Measurements from ENCODE around the gene STYX. TPM values are rescaled to one million over a fixed set of nuclear protein-coding genes. Genes with fewer than 3 reads are reported as not detected.

The STYX gene
- total and polyA plus RNA-seq, 2 donors: 7.7 to 11.8 TPM

- no peaks in the 10 kb centered on the region for H3K27me3 ChIP-seq (ENCODE audit: control insufficient read depth in 2 of 2, insufficient read depth in 1 of 2, low read length in 1 of 2)
- H3K4me1 ChIP-seq (ENCODE audit: control insufficient read depth in 2 of 2, insufficient read depth in 2 of 2, low read length in 2 of 2): no peaks in the 10 kb centered on the region
- no peaks in the 10 kb centered on the region for H3K9me3 ChIP-seq (ENCODE audit: control insufficient read depth in 2 of 2, insufficient read depth in 1 of 2, low read length in 1 of 2)
- WGBS: 46% methylated on average over 1 of the region's 1 CpG
- H3K36me3 ChIP-seq (ENCODE audit: control insufficient read depth in 2 of 2, insufficient read depth in 2 of 2, low read length in 1 of 2): no peaks in the 10 kb centered on the region
- DNase-seq (ENCODE audit: low read depth in 6 of 9, low spot score in 9 of 9): no peak
- no peak overlapping the region for H3K4me3 ChIP-seq (ENCODE audit: low read length in 2 of 2)
- no peak overlapping the region for H3K27ac ChIP-seq (ENCODE audit: low read depth in 1 of 2, low read length in 1 of 2)
Measured at GRCh38 chr14:52808101-52808500, 78.1 kb downstream of the STYX start.

- no peak for DNase-seq (ENCODE audit: low read depth in 6 of 9, low spot score in 9 of 9)
- Histone ChIP-seq H3K27me3 (ENCODE audit: control insufficient read depth in 2 of 2, insufficient read depth in 1 of 2, low read length in 1 of 2) (no peaks in the 10 kb centered on the region), H3K27ac (ENCODE audit: low read depth in 1 of 2, low read length in 1 of 2) (no peak overlapping the region), H3K4me3 (ENCODE audit: low read length in 2 of 2) (no peak overlapping the region), H3K9me3 (ENCODE audit: control insufficient read depth in 2 of 2, insufficient read depth in 1 of 2, low read length in 1 of 2) (no peaks in the 10 kb centered on the region), H3K4me1 (ENCODE audit: control insufficient read depth in 2 of 2, insufficient read depth in 2 of 2, low read length in 2 of 2) (no peaks in the 10 kb centered on the region), H3K36me3 (ENCODE audit: control insufficient read depth in 2 of 2, insufficient read depth in 2 of 2, low read length in 1 of 2) (no peaks in the 10 kb centered on the region)
- 93% methylated on average over 7 of the region's 7 CpGs for WGBS
Measured at GRCh38 chr14:52821805-52822250, 91.9 kb downstream of the STYX start.

- no peaks in the 10 kb centered on the region for H3K27me3 ChIP-seq (ENCODE audit: control insufficient read depth in 2 of 2, insufficient read depth in 1 of 2, low read length in 1 of 2)
- no peaks in the 10 kb centered on the region for H3K4me1 ChIP-seq (ENCODE audit: control insufficient read depth in 2 of 2, insufficient read depth in 2 of 2, low read length in 2 of 2)
- H3K27ac ChIP-seq (ENCODE audit: low read depth in 1 of 2, low read length in 1 of 2): no peak overlapping the region
- no peaks in the 10 kb centered on the region for H3K9me3 ChIP-seq (ENCODE audit: control insufficient read depth in 2 of 2, insufficient read depth in 1 of 2, low read length in 1 of 2)
- 76% methylated on average over 4 of the region's 4 CpGs for WGBS
- DNase-seq (ENCODE audit: low read depth in 6 of 9, low spot score in 9 of 9): no peak
- no peak overlapping the region for H3K4me3 ChIP-seq (ENCODE audit: low read length in 2 of 2)
- no peaks in the 10 kb centered on the region for H3K36me3 ChIP-seq (ENCODE audit: control insufficient read depth in 2 of 2, insufficient read depth in 2 of 2, low read length in 1 of 2)
Measured at GRCh38 chr14:52824462-52824861, 94.5 kb downstream of the STYX start.

Other genes starting within 250 kb of the STYX start
- 10.2 TPM for gene TXNDC16, start 177.7 kb upstream of the STYX start, total RNA-seq
- 4.1 TPM for gene TXNDC16, start 177.7 kb upstream of the STYX start, polyA plus RNA-seq
- 0.52 TPM for gene GPR137C, start 177.3 kb upstream of the STYX start, total RNA-seq
- gene GPR137C, start 177.3 kb upstream of the STYX start, polyA plus RNA-seq: 1.3 TPM
- gene ERO1A, start 34.6 kb upstream of the STYX start, total RNA-seq: 17.5 TPM
- 16.0 TPM for gene ERO1A, start 34.6 kb upstream of the STYX start, polyA plus RNA-seq
- 141 TPM for gene PSMC6, start 23.0 kb upstream of the STYX start, total RNA-seq
- gene PSMC6, start 23.0 kb upstream of the STYX start, polyA plus RNA-seq: 150 TPM
- 8.2 TPM for gene GNPNAT1, start 61.4 kb downstream of the STYX start, total RNA-seq
- 7.6 TPM for gene GNPNAT1, start 61.4 kb downstream of the STYX start, polyA plus RNA-seq
- gene FERMT2, start 220.9 kb downstream of the STYX start, total RNA-seq: 10.8 TPM
- 21.2 TPM for gene FERMT2, start 220.9 kb downstream of the STYX start, polyA plus RNA-seq